DND-41 (cell line): ENCODE data around the gene FADS2.

Experiments
- ATAC-seq: fragments of 200-7000 bp; cut with Tn5 transposase; 3 replicates; pipeline ENCODE4 v1.9.1; 2021; ENCODE audit warnings: low read depth; ENCODE audit not compliant: insufficient read depth
- DNase-seq: peaks from one replicate; pipeline ENCODE4 v3.0.0-alpha.2; 2020
- H2AFZ ChIP-seq: 2 replicates; pipeline ENCODE4 v1.6.0; 2012; ENCODE audit warnings: low read depth, low read length
- H3K27ac ChIP-seq: 2 replicates; pipeline ENCODE4 v1.5.1; 2012; ENCODE audit warnings: low read length, inconsistent platforms
- H3K27me3 ChIP-seq: fragments of 200-600 bp; sonication (generic); 2 replicates; pipeline ENCODE4 v1.6.0; 2012; ENCODE audit warnings: low read length, mild to moderate bottlenecking, inconsistent platforms; ENCODE audit not compliant: insufficient read depth, poor library complexity
- H3K36me3 ChIP-seq: 2 replicates; pipeline ENCODE4 v1.5.1; 2012; ENCODE audit warnings: low read length, inconsistent platforms; ENCODE audit not compliant: insufficient read depth
- H3K4me1 ChIP-seq: 2 replicates; pipeline ENCODE4 v1.5.1; 2012; ENCODE audit warnings: mild to moderate bottlenecking, low read length; ENCODE audit not compliant: insufficient read depth
- H3K4me2 ChIP-seq: 2 replicates; pipeline ENCODE4 v1.6.0; 2012; ENCODE audit warnings: mild to moderate bottlenecking, moderate library complexity, low read length, inconsistent platforms; ENCODE audit not compliant: insufficient read depth
- H3K4me3 ChIP-seq, 2 experiments: fragments of 200-600 bp in 1 of 2; shearing (Covaris generic) in 1 of 2; 2 replicates each; pipeline ENCODE4 v1.5.1; 2012 to 2016; ENCODE audit warnings: inconsistent platforms in 2 of 2, low read length in 2 of 2, mild to moderate bottlenecking in 2 of 2, low read depth in 1 of 2, moderate library complexity in 1 of 2
- H3K79me2 ChIP-seq: 2 replicates; pipeline ENCODE4 v1.6.0; 2012; ENCODE audit warnings: low read length, inconsistent platforms; ENCODE audit not compliant: insufficient read depth
- H3K9ac ChIP-seq: 2 replicates; pipeline ENCODE4 v1.6.0; 2012; ENCODE audit warnings: low read depth, mild to moderate bottlenecking, inconsistent platforms, low read length, moderate library complexity
- H3K9me3 ChIP-seq: 2 replicates; pipeline ENCODE4 v1.5.1; 2012; ENCODE audit warnings: low read length, moderate library complexity, mild to moderate bottlenecking, inconsistent platforms; ENCODE audit not compliant: insufficient read depth, severe bottlenecking
- H4K20me1 ChIP-seq: 2 replicates; pipeline ENCODE4 v1.6.0; 2012; ENCODE audit warnings: low read length; ENCODE audit not compliant: insufficient read depth
- CTCF ChIP-seq: IDR thresholded peaks from 2 replicates; pipeline ENCODE4 v1.5.1; 2012; ENCODE audit warnings: borderline replicate concordance, low read length, moderate library complexity, mild to moderate bottlenecking; ENCODE audit not compliant: poor library complexity, severe bottlenecking; ENCODE audit errors: extremely low read depth
- EZH2 ChIP-seq: IDR thresholded peaks from 3 replicates; pipeline ENCODE4 v1.6.1; 2012; ENCODE audit warnings: borderline replicate concordance, low read depth, mild to moderate bottlenecking, moderate library complexity, low read length, inconsistent platforms; ENCODE audit not compliant: severe bottlenecking

Gene FADS2

GRCh38 chr11:61839742-61840141 lies 11.6 kb downstream of the FADS2 start:
- Histone ChIP-seq H3K4me3 (no peak overlapping the region), H3K4me1 (peaks cover 16% of the 10 kb centered on the region), H3K27ac (no peak overlapping the region), H4K20me1 (peaks cover 51% of the 10 kb centered on the region), H3K9ac (no peak overlapping the region), H3K79me2 (peaks cover 70% of the 10 kb centered on the region), H3K4me2 (no peak overlapping the region), H3K36me3 (peaks cover 88% of the 10 kb centered on the region), H3K27me3 (no peaks in the 10 kb centered on the region), H2AFZ (no peak overlapping the region), H3K9me3 (no peaks in the 10 kb centered on the region)
- no peak for ATAC-seq
- no peak for TF ChIP-seq EZH2
- no peak for TF ChIP-seq CTCF
- no peak for DNase-seq

- no peak overlapping the region for H2AFZ ChIP-seq
- DNase-seq (no peak), ATAC-seq (no peak)
- 0 out of 2 replicates have a peak overlapping the region, but pooled peaks have one; percentile 6 for H3K27ac ChIP-seq
- peaks cover 94% of the 10 kb centered on the region for H3K36me3 ChIP-seq
- no peaks in the 10 kb centered on the region for H3K27me3 ChIP-seq
- TF ChIP-seq CTCF (no peak), EZH2 (no peak)
- no peak overlapping the region for H3K4me2 ChIP-seq
- peaks cover 10% of the 10 kb centered on the region for H3K4me1 ChIP-seq
- no peak overlapping the region for H3K4me3 ChIP-seq
- H3K9ac ChIP-seq = no peak overlapping the region
- no peaks in the 10 kb centered on the region for H3K9me3 ChIP-seq
- peaks cover 67% of the 10 kb centered on the region for H3K79me2 ChIP-seq
- peaks cover 51% of the 10 kb centered on the region for H4K20me1 ChIP-seq
Observed at GRCh38 chr11:61840371-61840770, 12.3 kb downstream of the FADS2 start.

- Histone ChIP-seq H3K4me3 (no peak overlapping the region), H3K4me1 (0 out of 2 replicates have a peak, but pooled peaks cover 4% of the 10 kb centered on the region), H3K79me2 (peaks cover 61% of the 10 kb centered on the region), H3K9ac (no peak overlapping the region), H4K20me1 (peaks cover 51% of the 10 kb centered on the region), H3K9me3 (no peaks in the 10 kb centered on the region), H3K27ac (no peak overlapping the region), H2AFZ (no peak overlapping the region), H3K4me2 (no peak overlapping the region), H3K36me3 (peaks cover 96% of the 10 kb centered on the region), H3K27me3 (no peaks in the 10 kb centered on the region)
- no peak for DNase-seq
- no peak for TF ChIP-seq CTCF
- no peak for TF ChIP-seq EZH2
- ATAC-seq = no peak
Observed at GRCh38 chr11:61841636-61842527, 13.8 kb downstream of the FADS2 start.
